LoVo (cell line): ENCODE data around the gene RNF157.

Experiments used
- DNase-seq: peaks from one replicate; pipeline ENCODE4 v3.0.0-alpha.2; 2016; ENCODE audit warnings: low spot score

The RNF157 gene

DNA sequence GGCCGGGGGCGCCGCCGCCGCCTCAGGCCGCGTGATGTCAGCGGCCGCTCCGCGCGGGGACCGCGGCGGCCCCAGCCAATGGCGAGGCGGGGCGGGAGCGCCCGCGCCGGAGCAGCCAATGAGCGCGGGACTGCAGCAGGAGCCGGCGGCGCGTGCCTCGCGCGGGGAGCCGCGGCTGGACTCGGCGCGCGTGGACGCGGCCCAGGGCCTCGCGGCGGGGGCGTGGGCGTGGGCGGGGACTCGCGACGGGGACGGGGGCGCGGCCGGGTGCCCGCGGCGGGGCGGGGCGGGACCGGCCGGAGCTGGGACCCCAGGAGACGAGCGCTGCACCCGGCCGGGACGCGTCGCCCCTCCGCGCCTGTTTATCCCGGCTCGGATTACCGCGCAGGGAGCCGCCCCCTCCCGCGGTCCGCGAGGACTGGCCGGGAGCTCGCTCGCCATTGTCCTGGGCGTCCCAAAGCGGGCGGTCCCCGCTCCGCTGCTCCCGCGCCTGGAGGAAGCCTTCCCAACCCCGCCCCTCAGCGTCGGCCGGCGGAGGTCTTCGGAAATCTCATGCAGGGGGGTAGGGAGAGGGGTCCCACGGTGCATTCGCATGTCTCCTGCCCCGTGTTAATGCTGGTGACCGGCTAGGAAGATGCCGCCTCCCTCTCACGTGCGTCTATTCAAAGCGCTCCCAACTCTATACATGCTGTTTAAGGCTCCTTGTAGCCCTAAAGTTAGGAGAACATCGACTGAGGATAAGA lies at the start of gene RNF157:
RNF157 (minus strand) TSS at position 33 of the 743 bp plus-strand sequence. CDS start 253 bp downstream, outside the sequence.
- peak; percentile 66 for DNase-seq

DNA sequence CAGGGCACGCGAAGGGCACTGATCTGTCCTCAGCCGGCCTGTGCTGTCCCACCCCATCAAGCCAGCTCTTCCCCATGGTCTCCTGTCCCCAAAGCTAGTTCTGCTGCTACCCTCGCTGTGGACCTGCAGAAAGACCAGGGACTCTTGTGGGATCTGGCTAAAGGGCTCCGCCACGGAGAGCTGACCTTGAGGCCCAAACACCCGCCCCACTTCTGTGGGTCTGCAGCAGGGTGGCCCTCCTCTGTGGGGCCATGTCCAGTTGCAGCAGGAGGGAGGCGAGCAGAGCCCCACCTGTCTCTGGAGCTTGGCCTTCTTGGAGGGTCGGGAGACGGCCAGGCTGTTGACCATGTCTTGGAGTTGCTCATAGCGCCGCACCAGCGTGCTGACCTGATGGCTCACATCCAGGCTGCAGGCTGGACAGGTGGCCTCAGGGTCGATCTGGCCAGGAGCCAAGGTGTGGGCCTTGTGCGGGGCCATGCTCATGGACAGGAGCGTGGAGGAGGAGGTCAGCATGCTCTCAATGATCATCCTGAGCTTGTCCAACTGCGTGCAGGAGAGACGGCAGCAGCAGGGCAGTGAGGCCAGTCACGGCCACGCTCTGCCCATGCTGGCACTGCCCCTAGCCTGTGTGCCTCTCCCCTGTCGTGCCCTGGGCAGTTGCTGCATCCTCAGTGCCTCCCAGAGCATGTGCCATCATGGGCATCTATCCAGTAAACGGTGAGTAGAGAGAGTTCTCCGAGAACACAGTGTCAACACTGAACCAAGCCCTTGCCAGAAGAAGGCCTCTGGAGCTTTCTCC lies 41.5 kb upstream of the RNF157 start:
- no peak for DNase-seq

DNA sequence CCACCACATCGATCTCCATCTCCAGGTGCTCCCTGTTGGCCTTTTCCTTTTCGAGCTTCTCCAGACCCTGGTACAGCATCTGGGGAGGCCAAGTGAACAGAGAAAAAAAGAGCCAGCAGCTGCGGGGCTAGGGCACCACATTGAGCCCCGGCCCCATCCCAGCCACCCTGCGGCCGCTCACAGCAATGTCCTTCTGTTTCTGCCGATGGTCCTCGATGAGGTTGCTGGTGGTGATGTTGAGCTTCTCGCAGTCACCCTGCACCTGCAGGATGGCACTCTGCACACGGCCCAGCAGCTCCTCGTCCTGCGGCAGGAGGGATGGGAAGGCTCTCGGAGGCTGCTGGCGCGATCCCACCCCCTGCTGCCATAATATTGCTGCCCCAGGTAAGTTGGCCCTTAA lies 40.4 kb upstream of the RNF157 start:
- no peak for DNase-seq

DNA sequence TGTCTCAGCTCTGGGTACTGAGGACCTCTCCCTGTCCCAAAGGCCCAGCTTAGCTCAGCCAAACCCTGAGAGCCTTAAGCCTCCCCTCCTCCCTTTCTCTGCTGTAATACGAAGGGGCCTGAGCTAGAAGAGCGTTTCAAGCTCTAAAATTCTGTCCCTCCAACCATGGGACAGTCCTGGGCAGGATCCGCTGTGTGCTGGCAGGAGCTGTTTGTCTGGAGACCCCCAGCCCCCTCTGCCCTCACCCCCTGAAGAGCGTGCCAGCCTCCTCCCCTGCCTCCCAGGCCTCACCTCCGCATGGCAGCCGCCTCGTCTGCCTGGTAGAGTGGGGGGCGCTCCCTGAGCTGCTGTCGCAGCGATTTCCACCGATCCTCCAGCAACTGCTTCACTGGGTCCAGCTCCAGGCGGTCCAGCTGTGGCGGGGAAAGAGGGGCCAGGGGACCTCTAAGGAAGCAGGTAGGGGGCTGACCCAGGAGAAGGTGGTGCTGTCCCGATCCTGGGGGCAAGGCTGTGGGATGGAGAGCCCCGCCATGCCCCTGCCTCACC lies 39.5 kb upstream of the RNF157 start:
- DNase-seq: no peak

DNA sequence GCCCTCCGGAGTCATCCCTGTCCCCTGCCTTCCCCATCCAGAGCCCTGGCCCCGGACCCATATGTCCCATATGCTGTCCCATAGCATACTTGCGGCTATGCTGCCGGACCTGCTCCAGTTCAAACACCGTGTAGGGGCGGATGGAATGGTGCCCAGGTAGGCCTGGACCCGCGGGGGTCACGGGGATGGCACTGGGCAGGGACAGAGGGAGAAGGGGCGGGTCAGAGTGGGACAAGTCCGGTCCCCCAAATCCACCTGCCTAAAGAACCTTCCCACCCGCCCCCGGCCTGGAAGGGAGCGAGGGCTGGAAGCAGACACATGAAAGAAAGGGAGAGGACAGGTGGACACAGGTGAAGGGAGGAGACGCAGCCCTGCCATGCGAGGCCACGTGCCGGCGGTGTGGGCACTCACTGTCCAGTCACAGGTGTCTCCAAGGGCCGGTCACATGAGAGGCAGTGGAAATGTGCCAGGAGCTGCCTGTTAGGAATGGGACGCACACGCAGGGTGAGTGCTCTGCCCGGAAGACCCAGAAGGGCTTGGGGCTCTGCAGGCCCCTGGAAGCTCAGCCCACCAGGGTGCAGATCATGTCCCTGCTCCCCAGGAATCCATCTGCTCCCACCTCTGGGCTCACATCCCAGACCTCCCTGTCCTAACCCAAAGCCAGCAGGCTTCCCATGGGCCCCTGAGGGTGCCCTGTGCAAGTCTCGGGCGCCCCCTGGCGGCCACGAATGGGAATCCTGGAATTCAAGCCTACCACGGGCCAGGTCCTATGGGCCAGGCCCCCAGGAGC lies 38.9 kb upstream of the RNF157 start:
- DNase-seq: peak; percentile 77

DNA sequence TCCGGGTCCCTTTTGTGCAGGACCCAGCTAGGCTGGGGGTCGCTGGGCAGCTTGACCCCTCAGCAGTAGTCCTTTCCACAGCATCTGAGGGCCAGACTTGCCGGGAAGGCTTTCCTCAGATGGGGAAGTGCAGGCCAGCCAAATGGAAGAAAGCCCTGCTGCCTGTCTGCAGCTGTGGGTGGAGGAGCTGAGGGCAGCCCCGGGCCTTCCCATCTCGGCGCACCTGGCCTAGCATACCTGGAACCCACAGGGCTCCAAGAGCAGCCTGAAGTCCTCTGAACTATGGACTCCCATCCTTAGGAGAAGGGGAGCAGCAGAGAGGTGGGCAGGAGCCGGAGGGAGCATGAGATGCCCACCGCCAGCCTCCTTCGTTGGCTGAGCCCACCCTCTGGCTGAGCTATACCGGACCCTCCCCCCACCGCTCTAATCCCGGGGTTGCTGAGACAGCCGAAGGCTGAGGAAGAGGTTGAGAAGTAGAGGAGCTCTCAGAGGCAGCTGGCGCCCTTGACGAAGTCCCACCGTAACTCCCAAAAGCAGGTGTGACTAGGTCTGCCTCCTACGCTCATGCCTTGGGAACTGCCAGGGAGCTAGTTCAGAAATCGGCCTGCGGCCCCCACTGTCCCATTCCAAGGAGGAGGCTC lies 38.1 kb upstream of the RNF157 start:
- no peak for DNase-seq

DNA sequence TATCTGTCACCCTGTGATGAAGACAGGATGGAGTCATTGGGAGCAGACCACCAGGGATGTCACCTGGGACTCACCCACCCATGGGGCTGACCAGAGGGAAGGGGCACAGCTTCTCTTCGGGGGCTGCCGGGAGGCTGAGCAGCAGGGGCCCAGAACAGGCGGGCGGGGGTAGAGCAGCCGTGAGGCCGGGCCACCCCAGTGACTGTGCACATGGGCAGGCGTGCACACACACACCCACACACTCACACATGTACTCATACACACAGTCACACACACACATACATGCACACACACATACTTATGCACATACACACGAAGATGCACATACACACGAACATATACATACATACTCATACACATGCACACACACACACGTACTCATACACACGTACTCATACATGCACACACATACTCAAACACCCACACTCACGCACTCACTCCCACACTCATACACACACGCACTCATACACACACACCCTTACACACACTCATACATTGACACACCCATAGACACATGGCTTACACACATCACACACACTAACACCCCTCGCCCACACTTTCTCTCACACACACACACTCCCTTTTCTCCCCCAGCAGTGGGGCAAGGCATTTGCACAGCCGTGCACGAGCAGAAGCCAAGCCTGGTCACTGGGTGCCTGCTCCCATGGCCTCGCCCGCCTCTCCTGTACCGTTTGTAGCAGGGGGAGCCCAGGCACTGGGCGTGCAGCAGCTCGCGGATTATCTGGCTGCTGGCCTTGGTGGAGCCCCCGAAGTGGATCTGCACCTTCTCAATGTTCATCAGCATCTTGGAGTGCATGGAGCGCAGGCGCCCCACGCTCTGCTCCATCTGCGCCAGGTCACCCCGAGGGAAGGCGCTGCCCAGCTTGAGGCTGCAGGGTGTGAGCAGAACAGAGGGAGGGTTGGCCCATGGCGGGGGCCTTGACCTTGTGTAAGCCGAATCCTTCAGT lies 37.3 kb upstream of the RNF157 start:
- no peak for DNase-seq

DNA sequence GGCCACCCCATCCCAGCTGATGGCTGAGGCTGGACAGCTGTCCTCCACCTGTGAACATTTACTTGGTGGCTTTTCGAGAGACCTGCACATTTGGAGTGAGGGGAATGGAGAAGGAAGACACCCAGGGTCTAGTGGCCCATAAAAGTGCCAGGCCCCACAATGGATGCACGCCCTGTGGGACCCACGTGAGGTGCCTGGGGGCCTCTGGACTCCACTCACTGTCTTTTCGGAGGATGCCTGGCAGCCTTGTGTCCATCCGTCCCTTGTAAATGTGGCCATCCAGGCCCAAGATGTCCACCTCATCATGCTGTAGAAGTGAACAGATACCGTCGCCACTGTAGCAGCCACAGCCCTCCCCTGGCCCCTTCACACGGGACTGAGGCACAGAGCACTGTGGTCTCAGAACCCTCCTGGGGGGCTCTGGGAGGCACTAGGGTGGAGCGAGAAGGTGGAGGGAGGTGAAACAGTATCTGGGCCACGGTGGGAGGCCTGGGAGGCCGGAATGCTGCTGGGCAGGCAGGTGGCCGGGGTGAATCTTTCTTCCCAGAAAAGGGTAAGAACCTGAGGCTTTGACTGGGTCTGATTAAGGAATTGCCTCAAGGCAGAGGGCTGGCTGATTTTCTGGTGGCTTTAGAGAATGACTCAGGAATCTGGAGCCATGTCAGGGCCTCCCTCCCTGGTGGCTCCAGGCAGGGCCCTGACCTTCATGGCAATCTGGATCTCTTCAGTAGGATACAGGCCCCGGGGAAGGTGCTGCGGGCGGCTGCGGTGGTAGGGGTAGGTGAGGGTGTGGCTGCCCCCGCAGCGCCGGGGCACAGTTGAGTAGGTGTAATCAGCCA lies 36.4 kb upstream of the RNF157 start:
- DNase-seq: no peak

DNA sequence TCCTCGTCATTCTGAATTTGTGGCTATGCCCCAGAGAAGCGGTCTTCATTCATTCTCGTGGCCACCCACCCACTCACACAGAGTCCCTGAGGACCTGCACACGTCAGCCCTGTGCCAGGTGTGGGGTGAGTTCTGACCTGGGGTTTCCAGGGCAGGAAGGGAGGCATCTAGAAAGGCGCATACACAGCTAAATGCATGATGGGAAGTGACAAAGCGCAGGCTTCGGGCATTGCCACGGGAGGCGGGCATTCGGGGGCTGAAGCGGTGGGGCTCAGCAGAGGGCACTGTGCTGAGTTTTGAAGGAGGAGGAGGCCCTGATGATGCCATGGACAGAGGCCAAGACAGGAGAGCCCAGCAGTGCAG lies 35.8 kb upstream of the RNF157 start:
- DNase-seq: no peak

DNA sequence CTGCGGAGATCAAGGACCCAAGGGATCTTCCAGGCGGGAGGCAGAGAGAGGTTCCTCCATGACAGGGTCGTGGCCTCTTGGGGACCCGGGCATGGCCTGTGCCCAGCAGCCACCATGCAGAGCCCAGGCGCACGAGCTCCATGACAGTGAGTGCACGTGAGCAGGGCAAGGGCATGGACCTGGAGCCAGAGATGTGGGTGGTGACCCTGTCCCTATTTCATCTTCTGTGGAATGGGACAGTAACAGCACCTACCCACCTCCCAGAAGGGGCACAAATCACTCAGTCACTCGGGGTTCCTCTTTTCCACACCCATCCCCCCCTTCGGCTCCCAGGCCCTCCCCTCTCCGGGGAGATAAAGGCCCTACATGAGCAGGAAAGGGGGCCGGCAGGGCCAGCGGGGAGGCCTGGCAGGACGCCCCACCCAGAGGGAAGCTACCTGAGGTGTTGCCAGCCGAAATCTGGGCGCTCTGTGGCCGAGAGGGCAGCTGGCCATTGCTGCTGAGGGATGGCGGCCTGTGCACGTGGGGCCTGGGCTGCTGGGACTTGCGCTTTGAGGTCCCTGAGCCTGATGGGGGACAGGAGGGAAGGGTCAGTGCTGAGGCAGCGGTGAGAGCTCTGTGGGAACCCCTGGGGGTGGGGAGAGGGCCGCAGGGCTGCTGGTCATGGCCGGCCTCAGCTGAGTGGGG lies 35.2 kb upstream of the RNF157 start:
- no peak for DNase-seq

DNA sequence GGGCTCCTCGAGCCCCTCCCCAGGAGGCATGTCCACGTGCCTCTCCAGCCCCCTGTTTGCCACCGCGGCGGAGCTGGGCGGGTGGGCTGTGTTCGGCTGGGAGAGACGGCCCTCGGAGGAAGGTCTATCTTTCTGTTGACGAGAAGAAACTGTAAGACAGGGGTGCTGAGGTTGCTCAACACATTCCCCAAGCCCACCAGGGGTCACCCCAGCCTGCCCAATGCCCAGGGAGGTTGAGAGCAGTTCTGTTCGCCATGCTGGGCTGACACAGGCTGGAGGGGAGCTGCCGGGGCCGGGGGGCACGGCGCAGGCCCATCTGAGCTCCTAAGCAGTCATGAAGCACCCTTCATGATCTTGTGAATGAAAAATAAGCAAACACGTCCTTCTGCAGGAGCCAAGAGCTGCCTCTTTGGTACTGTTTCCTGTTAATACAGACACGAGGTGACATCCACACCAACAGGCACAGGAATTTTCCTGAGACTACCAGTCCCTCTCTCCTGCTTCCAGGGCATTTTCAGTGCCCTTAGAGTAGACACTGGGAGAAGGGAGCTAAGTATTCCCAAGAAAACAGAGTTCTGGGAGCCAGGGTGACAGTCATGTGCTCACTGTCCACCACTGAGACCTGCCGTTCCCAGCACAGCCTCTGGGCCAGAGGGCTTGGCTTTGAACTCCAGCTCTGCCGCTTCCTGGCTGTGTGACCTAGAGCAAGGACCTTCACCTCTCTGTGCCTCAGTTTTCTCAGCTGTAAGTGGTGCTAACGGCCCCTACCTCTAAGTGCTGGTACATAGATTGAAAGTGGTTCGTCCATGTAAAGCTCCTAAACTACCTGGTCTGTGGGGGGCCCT lies 34.0 kb upstream of the RNF157 start:
- no peak for DNase-seq

DNA sequence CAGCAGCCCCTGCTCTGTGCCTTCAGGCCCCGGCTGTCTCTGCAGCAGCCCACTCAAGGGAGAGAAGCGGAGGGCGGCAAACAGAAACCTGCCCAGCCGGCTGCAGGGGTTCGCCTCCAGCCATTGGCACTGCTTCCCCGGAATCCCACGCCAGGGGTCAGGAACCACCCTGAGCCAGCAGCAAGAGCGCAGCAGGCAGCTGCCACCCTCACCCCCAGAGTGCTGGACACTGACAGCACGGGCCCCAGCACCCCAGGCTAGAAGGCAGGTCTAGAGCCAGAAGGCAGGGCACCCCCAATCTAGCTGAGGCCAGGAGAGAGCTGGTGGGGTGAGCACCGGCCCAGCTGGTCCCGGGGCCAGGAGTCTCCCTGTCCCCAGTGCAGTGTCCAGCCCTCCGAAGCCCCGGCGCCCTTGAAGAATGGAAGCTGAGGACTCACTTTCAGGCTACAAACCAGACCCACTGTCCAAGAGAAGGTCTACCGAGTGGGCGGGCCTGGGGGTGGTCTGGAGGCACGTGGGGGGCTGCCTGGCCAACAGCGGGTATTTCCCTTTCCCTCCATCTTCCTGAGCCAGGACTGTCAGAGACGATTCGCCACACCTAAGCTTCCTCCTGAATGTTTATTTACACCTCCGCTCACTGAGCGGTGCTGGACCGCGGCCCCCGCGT lies 33.3 kb upstream of the RNF157 start:
- no peak for DNase-seq

DNA sequence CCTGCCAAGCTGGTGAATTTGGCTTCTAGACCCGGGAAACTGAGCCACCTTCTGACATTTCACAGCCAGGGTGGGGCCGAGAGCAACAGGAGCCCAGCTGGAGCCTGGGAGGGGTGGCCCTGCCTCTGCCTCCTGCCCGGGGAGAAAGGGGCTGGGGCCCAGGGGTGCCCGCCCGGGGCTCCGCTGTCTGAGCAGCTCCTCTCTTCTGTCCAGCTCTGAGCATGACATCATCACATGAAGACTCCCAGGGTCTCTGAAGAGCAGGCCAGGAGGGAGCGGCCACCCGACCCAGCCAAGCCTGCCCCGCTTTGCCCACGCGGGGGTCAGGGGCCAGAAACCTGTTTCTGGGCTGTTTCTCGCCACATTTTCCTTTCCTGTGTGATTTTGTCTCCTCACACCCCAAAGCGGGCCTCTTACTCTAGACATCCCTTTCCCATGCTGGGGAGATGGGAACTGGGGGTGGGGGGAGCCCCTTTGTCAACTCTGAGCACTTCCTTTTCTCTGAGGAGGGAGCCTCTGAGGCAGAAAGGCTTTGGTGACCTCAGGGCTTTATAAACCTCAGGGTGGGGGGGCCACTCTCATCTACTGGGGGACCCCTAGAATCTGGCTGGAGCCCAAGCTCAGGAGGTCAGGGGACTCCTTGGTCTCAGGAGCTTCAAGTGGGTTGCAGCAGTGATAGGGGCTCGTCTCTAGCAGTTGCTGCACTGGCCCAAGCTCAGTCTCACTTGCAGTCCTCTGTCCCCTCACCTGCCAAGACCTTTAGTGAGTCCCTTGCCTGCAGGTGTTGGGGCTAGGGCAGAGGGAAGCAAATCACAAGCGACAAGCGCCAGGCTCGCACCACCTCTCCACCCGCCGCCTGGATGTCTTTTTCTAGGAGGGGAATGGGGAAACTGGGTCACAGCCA lies 32.5 kb upstream of the RNF157 start:
- no peak for DNase-seq

DNA sequence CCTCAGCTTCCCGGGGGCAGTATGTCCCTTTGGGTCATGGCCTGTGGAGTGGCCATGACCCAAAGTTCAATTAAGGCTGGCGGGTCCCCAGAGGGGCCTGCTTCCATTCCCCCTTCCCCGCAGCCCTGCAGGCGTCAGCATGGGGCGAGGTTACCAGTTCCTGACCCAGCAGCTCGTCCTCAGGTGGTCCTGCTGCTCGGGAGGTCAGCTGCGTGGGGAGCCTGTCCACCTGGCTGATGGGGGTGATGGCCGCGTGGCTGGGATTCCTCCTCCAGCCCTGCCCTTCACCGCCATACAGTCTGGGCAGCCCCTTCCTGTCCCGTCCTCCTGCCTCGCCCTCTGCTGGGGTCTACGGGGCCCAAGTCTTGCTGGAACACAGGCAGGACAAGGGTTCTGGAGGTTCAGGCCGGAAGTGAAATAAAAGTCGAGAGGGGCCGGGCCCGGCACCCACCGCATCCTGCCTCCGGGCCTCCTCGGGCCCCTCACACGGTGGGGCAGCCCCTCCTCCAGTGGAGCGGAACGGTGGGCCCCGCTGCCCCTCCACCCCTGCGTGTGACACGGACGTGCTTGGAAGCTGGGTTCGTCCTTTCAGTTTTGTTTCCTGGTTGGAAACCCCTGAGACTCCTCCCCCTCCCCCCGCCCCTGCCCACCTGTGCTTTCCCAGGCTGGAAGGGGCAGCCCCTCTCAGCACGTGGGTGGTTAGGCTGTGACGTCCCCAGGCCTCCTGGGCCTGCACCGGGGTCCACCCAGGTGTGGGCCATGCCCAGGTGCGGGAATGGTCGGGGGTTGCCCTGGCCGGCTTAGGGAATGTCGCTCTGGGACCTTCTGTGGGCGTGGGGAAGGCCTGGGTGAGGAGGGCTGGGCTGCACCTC lies 31.6 kb upstream of the RNF157 start:
- no peak for DNase-seq

DNA sequence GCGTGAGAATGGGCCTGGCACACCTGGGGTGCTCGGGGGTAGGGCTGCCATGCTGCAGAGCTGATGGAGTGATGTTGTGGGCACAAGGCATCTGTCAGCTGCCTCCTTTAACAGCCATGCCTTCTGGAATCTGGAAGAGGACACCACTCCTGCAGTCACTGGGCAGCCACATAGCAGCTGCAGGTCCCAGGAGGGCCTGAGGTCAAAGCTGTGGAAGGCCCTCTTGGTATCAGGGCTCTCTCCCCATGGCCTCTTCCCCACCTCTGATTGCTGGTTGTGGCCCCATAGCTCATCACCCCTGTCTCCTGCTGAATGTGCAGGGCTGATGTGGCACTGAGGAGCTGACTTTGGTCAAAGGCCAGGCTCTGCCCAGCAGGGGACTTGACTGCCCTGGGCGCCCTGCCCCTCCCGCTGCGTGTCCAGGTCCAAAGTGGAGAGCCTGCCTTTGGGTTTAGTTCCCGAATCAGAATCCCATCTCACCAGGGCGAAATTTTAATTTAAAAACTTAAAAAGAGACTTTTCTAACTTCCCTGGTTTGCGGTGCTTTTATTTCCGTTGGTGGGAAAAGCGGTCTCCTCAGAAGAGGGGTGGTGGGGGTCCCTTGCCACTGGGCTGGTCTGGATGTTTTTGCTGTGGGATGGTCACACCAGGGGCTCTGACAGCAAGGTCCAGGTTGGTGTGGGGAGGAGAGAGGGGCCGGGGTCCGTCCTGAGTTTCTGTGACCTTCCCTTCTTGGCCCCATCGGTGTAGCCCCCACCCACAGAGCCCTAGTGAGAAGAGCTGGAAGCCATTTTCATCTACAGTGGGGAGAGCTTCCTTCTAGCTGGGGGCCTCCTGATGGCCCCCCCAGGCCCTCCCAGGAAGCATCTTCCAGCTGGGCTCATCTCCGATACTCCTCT lies 30.7 kb upstream of the RNF157 start:
- no peak for DNase-seq
